ENCODE data around the gene ARRDC2. TPM values are rescaled to one million over a fixed set of nuclear protein-coding genes. Genes with fewer than 3 reads are reported as not detected.
A peak's percentile ranks its signal among the peaks of the same experiment; 100 is the strongest.

The ARRDC2 gene
- total and polyA plus RNA-seq, 2 of the 13 experiments (the other 11 are each of a cell fraction or from before 2014, with no cell fraction given): 2.1 to 3.4 TPM

- no peak for TF ChIP-seq ZNF382 (CRISPR knock-in tag; IDR thresholded peaks at IDR 0.05; ENCODE audit: borderline replicate concordance)
- no peak for TF ChIP-seq TEAD3 (CRISPR knock-in tag; optimal IDR thresholded peaks at IDR 0.05; ENCODE audit: borderline replicate concordance)
- TF ChIP-seq THAP9 (CRISPR knock-in tag; IDR thresholded peaks at IDR 0.05; ENCODE audit: borderline replicate concordance): no peak
- no peak for TF ChIP-seq PREB (CRISPR knock-in tag; IDR thresholded peaks at IDR 0.05)
- no peak; the same call in 1 of the 2 replicates for TF ChIP-seq ZNF441 (CRISPR knock-in tag; IDR thresholded peaks at IDR 0.05; ENCODE audit: borderline replicate concordance)
- TF ChIP-seq RNF219 (CRISPR knock-in tag; IDR thresholded peaks at IDR 0.05): no peak
- TF ChIP-seq ZFP91 (CRISPR knock-in tag; IDR thresholded peaks at IDR 0.05; ENCODE audit: borderline replicate concordance): no peak
- peak; percentile 88 for TF ChIP-seq ZNF607 (CRISPR knock-in tag; IDR thresholded peaks at IDR 0.05; ENCODE audit: borderline replicate concordance)
- TF ChIP-seq PBX3 (CRISPR knock-in tag; IDR thresholded peaks at IDR 0.05; ENCODE audit: borderline replicate concordance): no peak; the same call in 1 of the 2 replicates
- peak; percentile 64 for TF ChIP-seq ZNF629 (CRISPR knock-in tag; conservative IDR thresholded peaks at IDR 0.05)
- TF ChIP-seq ZUFSP (CRISPR knock-in tag; IDR thresholded peaks at IDR 0.05; ENCODE audit: borderline replicate concordance): no peak
- TF ChIP-seq CENPX (CRISPR knock-in tag; IDR thresholded peaks at IDR 0.05): no peak
- no peak for TF ChIP-seq ATF1 (CRISPR knock-in tag; IDR thresholded peaks at IDR 0.05)
- peak; percentile 67; the same call in 1 of the 2 replicates for TF ChIP-seq ZNF558 (CRISPR knock-in tag; IDR thresholded peaks at IDR 0.05; ENCODE audit: borderline replicate concordance)
- TF ChIP-seq ZNF879 (CRISPR knock-in tag; IDR thresholded peaks at IDR 0.05): no peak
- no peak for TF ChIP-seq HOXA9 (CRISPR knock-in tag; IDR thresholded peaks at IDR 0.05; ENCODE audit: borderline replicate concordance)
Observed at GRCh38 chr19:18000915-18001776, 6.8 kb upstream of the ARRDC2 start (continued).
